BLaER1 treated with 17β-estradiol and CSF1 and Interleukin-3, amounts not matched to agents 10 nM and 100 nM (cell line): ENCODE measurements around the gene COL1A1.

Source experiments
- H3K27ac ChIP-seq, 11 experiments: shearing (Covaris generic); formaldehyde crosslinking; 2 replicates each; pipeline ENCODE4 v1.8.1; 2022
- H3K27me3 ChIP-seq, 11 experiments: shearing (Covaris generic); formaldehyde crosslinking; 2 replicates each; pipeline ENCODE4 v1.8.1; 2022
- H3K36me3 ChIP-seq, 11 experiments: shearing (Covaris generic); formaldehyde crosslinking; 2 replicates each; pipeline ENCODE4 v1.8.1; 2022
- H3K4me1 ChIP-seq, 10 experiments: shearing (Covaris generic); formaldehyde crosslinking; 2 replicates each; pipeline ENCODE4 v1.8.1; 2022
- H3K4me2 ChIP-seq, 11 experiments: shearing (Covaris generic); formaldehyde crosslinking; 2 replicates each; pipeline ENCODE4 v1.8.1; 2022
- H3K4me3 ChIP-seq, 10 experiments: shearing (Covaris generic); formaldehyde crosslinking; 2 replicates each; pipeline ENCODE4 v1.8.1; 2022
- H3K9ac ChIP-seq, 11 experiments: shearing (Covaris generic); formaldehyde crosslinking; 2 replicates each; pipeline ENCODE4 v1.8.1; 2022
- H3K9me3 ChIP-seq, 11 experiments: shearing (Covaris generic); formaldehyde crosslinking; replicated peaks in 1 of 11; 2 replicates each; pipeline ENCODE4 v1.8.1; 2022
- H4K20me1 ChIP-seq, 11 experiments: shearing (Covaris generic); formaldehyde crosslinking; 2 replicates each; pipeline ENCODE4 v1.8.1; 2022
- Cebpa-rat ChIP-seq, 11 experiments: shearing (Covaris generic); IDR thresholded peaks; 2 replicates each; pipeline ENCODE4 v1.8.1; 2022

The COL1A1 gene

DNA sequence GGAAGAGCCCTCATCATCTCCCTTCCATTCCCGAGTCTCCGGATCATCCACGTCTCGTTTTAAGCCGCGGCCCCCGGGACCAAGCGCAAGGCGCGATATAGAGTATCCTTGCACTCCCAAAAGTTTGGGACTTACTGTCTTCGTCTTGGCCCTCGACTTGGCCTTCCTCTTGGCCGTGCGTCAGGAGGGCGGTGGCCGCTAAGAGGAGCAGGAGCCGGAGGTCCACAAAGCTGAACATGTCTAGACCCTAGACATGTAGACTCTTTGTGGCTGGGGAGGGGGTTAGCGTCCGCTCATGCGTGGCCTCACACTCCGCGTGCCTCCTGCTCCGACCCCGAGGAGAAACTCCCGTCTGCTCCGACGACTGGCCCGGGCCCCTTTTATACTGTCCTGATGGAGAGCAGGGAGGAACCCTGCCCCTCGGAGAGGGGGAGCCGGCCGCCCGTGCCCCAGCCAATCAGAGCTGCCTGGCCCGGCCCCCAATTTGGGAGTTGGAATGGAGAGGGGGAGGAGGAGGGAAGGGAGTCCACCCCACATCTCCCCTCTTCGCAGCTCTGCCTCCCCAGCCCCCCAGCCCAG lies at the start of gene COL1A1:
Gene COL1A1, minus strand, starts transcription at position 356 of the 579 bp plus-strand sequence. Its CDS starts 118 bp downstream, at position 238.
- no peak for TF ChIP-seq Cebpa-rat (IDR thresholded peaks at IDR 0.05)
- H3K9ac ChIP-seq, result peak within 1 kb of the TSS in 10 of 11 experiments; percentile 52 to 78 (median 66); a peak in 18 of 22 replicates
- H3K4me1 ChIP-seq, result peaks cover 14 to 24% (median 21%) of the 10 kb centered on the region in 10 experiments; a peak in 19 of 20 replicates
- H4K20me1 ChIP-seq, result peaks cover 0 to 11% (median 0%) of the 10 kb centered on the region in 11 experiments; a peak in 1 of 22 replicates
- peak within 1 kb of the TSS; percentile 44 to 67 (median 54) for H3K4me3 ChIP-seq
- no peak within 1 kb of the TSS for H3K27ac ChIP-seq
- H3K36me3 ChIP-seq, result no peaks in the 10 kb centered on the region
- H3K9me3 ChIP-seq, result no peaks in the 10 kb centered on the region
- H3K4me2 ChIP-seq, result peak within 1 kb of the TSS; percentile 74 to 97 (median 92)
- peaks cover 58 to 79% (median 69%) of the 10 kb centered on the region in 11 experiments for H3K27me3 ChIP-seq

DNA sequence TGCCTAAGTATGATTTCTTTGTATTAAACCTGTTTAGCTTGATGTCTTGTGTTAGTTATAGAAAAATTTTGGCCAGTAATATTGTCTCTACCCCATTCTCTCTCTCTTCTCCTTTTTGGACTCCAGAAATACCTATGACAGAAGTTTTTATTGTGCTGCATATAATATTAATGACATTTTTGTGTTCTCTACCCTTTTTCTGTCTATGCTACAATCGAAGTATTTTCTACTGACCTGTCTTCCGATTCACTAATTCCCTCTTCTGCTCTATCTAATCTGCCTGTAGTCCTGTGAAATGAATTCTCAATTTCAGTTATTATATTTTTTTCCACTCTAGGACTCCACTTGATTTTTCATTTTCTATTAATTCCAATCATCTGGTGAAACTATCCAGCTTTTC lies 46.8 kb upstream of the COL1A1 start:
- Histone ChIP-seq H3K9me3 (peaks cover 34 to 51% (median 45%) of the 10 kb centered on the region in 11 experiments), H3K4me1 (no peaks in the 10 kb centered on the region), H3K36me3 (no peaks in the 10 kb centered on the region), H3K27me3 (no peaks in the 10 kb centered on the region), H3K9ac (no peak overlapping the region), H4K20me1 (no peaks in the 10 kb centered on the region), H3K27ac (no peak overlapping the region), H3K4me2 (no peak overlapping the region), H3K4me3 (no peak overlapping the region)
- TF ChIP-seq Cebpa-rat (IDR thresholded peaks at IDR 0.05), result no peak

DNA sequence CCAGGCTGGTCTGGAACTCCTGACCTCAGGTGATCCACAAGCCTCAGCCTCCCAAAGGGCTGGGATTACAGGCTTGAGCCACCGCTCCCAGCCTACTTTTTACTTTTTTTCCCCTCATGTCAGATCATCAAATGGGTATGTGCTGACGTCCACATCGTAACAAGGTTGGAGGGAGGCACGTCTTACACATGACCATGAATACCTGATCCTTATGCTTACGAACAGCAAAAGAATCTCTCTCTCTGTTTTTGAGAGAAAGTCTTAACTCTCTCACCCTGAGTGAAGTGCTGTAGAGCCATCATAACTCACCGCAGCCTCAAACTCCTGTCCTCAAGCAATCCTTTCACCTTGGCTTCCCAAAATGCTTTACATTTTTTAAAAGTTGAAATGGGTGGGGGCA lies 43.3 kb upstream of the COL1A1 start:
- H3K4me1 ChIP-seq, result peaks cover 0 to 7% (median 2%) of the 10 kb centered on the region in 10 experiments; a peak in 9 of 20 replicates

DNA sequence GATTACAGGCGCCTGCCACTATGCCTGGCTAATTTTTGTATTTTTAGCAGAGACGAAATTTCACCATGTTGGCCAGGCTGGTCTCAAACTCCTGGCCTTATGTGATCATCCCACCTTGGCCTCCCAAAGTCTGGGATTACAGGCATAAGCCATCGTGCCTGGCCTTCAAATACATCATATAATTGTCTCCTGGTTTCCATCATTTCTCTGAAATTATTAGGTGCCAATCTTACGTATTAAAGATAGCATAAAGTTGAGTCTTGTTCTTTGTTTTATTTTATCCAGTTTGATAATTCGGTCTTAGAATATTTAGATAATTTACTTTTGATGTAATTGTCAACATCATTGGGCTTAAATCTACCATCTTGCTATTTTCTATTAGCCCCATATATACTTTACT lies 40.0 kb upstream of the COL1A1 start:
- Histone ChIP-seq H3K27me3 (no peaks in the 10 kb centered on the region), H3K4me3 (no peak overlapping the region), H3K27ac (no peak overlapping the region), H3K36me3 (no peaks in the 10 kb centered on the region), H3K4me1 (peaks cover 0 to 16% (median 11%) of the 10 kb centered on the region in 10 experiments; a peak in 17 of 20 replicates), H3K4me2 (no peak overlapping the region), H4K20me1 (no peaks in the 10 kb centered on the region), H3K9ac (no peak overlapping the region), H3K9me3 (no peaks in the 10 kb centered on the region)
- no peak for TF ChIP-seq Cebpa-rat (IDR thresholded peaks at IDR 0.05)

More for the DNA sequence above, 43.3 kb upstream of the COL1A1 start:
- Histone ChIP-seq H3K9me3 (peaks cover 22 to 29% (median 26%) of the 10 kb centered on the region in 11 experiments), H3K27me3 (no peaks in the 10 kb centered on the region), H3K4me2 (no peak overlapping the region), H3K9ac (no peak overlapping the region), H4K20me1 (no peaks in the 10 kb centered on the region), H3K36me3 (no peaks in the 10 kb centered on the region), H3K4me3 (no peak overlapping the region), H3K27ac (no peak overlapping the region)
- TF ChIP-seq Cebpa-rat (IDR thresholded peaks at IDR 0.05), result no peak

DNA sequence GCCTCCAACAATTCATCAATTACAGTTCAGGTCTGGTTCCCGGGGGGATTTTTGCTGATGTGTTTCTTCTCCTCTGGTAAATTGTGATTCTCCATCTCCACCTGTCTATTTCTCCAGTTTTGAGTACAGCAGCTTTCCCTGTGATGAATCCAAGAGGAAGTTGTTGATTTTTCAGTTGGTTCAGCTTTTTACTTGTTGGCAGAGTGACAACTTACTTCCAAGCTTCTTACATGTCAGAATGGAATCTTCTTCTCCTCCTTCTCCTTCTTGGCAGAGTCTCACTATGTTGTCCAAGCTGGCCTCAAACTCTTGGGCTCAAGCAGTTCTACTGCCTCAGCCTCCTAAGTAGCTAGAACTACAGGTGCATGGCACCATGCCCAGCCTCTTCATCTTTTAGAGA lies 39.4 kb upstream of the COL1A1 start:
- no peaks in the 10 kb centered on the region for H3K9me3 ChIP-seq
- no peaks in the 10 kb centered on the region for H3K27me3 ChIP-seq
- no peak overlapping the region for H3K27ac ChIP-seq
- peaks cover 0 to 16% (median 11%) of the 10 kb centered on the region in 10 experiments; a peak in 17 of 20 replicates for H3K4me1 ChIP-seq
- H3K9ac ChIP-seq, result no peak overlapping the region
- no peak overlapping the region for H3K4me3 ChIP-seq
- H3K4me2 ChIP-seq, result no peak overlapping the region
- no peaks in the 10 kb centered on the region for H4K20me1 ChIP-seq
- no peak for TF ChIP-seq Cebpa-rat (IDR thresholded peaks at IDR 0.05)
- no peaks in the 10 kb centered on the region for H3K36me3 ChIP-seq

DNA sequence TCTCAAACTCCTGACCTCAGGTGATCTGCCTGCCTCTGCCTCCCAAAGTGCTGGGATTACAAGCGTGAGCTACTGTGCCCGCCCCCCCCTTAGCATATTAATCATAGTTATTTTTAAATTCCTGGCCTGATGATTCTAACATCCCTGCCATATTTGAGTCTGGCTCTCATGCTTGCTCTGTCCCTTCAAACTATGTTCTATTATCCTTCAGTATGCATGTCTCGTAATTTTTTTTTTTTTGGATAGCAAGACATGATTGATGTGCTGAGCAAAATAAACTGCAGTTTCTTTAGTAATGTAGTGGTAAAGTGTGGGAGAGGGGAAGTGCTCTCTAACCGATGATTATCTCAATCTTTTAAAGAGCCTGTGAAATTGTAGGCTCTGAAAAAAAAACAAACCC lies 38.5 kb upstream of the COL1A1 start:
- TF ChIP-seq Cebpa-rat (IDR thresholded peaks at IDR 0.05), result no peak
- Histone ChIP-seq H3K27ac (no peak overlapping the region), H3K4me3 (no peak overlapping the region), H3K4me2 (peak overlapping the region in 2 of 11 experiments; percentile 4 to 23; a peak in 1 of 22 replicates), H3K9me3 (peaks cover 0 to 5% (median under 1%) of the 10 kb centered on the region in 11 experiments; a peak in 12 of 22 replicates), H3K27me3 (no peaks in the 10 kb centered on the region), H3K4me1 (peaks cover 0 to 16% (median 11%) of the 10 kb centered on the region in 10 experiments; a peak in 17 of 20 replicates), H4K20me1 (no peaks in the 10 kb centered on the region), H3K9ac (no peak overlapping the region), H3K36me3 (no peaks in the 10 kb centered on the region)

DNA sequence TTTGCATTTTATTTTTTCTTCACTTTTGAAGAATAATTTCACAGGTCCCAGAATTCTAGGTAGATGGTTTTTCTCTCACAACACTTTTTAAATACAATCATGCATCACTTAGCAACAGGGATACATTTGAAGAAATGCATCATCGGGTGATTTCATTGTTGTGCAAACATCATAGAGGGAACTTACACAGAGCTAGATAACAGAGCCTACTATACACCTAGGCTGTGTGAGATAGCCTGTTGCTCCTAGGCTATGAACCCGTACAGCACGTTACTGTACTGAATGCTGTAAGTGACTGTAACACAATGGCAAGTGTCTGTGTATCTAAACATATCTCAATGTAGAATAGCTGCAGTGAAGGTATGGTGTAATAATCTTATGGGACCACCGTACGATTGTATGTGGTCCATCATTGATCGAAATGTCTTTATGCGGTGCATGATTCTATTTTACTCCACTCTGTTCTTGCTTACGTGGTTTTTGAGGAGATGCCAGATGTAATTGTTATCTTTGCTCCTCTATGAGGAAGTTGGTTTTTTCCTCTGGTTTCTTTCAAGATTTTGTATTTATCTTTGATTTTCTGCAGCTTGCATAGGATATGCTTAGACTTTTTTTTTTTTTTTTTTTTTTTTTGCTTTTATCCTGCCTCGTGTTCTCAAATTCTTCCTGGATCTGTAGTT lies 37.3 kb upstream of the COL1A1 start:
- H3K27me3 ChIP-seq, result no peaks in the 10 kb centered on the region
- H3K27ac ChIP-seq, result no peak overlapping the region
- H3K4me3 ChIP-seq, result no peak overlapping the region
- TF ChIP-seq Cebpa-rat (IDR thresholded peaks at IDR 0.05), result no peak
- peak overlapping the region in 6 of 11 experiments; percentile 4 to 32 (median 18); a peak in 3 of 22 replicates for H3K4me2 ChIP-seq
- H3K4me1 ChIP-seq, result peaks cover 0 to 16% (median 11%) of the 10 kb centered on the region in 10 experiments; a peak in 17 of 20 replicates
- H4K20me1 ChIP-seq, result no peaks in the 10 kb centered on the region
- no peaks in the 10 kb centered on the region for H3K36me3 ChIP-seq
- H3K9ac ChIP-seq, result no peak overlapping the region
- peaks cover 10 to 16% (median 13%) of the 10 kb centered on the region in 11 experiments for H3K9me3 ChIP-seq

DNA sequence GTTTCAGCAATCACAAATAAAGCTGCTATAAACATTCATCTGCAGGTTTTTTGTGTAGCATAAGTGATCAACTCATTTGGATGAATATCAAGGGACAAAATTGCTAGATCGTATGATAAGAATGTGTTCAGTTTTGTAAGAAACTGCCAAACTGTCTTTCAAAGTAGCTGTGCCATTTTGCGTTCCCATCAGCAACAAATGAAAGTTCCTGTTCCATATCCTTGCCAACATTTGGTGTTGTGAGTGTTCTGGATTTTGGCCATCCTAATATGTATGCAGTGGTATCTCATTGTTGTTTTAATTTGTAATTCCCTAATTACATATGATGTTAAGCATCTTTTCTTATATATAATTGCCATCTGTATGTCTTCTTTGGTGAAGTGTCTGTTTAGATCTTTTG lies 36.5 kb upstream of the COL1A1 start:
- TF ChIP-seq Cebpa-rat (IDR thresholded peaks at IDR 0.05), result no peak
- Histone ChIP-seq H3K36me3 (no peaks in the 10 kb centered on the region), H3K27me3 (no peaks in the 10 kb centered on the region), H3K4me1 (peaks cover 0 to 16% (median 11%) of the 10 kb centered on the region in 10 experiments; a peak in 17 of 20 replicates), H3K4me3 (no peak overlapping the region), H3K27ac (no peak overlapping the region), H3K9ac (no peak overlapping the region), H4K20me1 (no peaks in the 10 kb centered on the region), H3K4me2 (no peak overlapping the region), H3K9me3 (peaks cover 15 to 24% (median 20%) of the 10 kb centered on the region in 11 experiments)

DNA sequence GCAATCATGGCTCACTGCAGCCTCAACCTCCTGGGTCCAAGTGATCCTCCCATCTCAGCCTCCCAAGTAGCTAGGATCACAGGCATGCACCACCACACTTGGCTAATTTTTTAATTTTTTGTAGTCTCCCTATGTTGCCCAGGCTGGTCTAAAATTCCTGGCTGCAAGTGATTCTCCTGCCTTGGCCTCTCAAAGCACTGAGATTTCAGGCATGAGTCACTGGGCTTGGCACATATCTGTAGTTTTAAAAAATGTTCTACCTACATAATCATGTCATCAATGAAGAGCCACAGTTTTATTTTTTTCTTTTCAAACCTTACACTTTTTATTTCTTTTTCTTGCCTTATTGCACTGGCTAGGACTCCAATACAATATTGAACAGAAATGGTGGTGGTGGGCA lies 33.1 kb upstream of the COL1A1 start:
- TF ChIP-seq Cebpa-rat (IDR thresholded peaks at IDR 0.05), result no peak
- H3K9me3 ChIP-seq, result peaks cover 22 to 40% (median 30%) of the 10 kb centered on the region in 11 experiments
- H4K20me1 ChIP-seq, result no peaks in the 10 kb centered on the region
- peaks cover 0 to 10% (median 7%) of the 10 kb centered on the region in 10 experiments; a peak in 15 of 20 replicates for H3K4me1 ChIP-seq
- H3K4me3 ChIP-seq, result no peak overlapping the region
- no peak overlapping the region for H3K9ac ChIP-seq
- H3K27ac ChIP-seq, result no peak overlapping the region
- H3K27me3 ChIP-seq, result no peaks in the 10 kb centered on the region
- H3K36me3 ChIP-seq, result no peaks in the 10 kb centered on the region
- H3K4me2 ChIP-seq, result no peak overlapping the region
